LNCAP (cell line): ENCODE measurements around the gene JAKMIP1.

Source experiments
- CTCF ChIP-seq: fragments of 450-650 bp; IDR thresholded peaks from 2 replicates; pipeline ENCODE4 v1.5.1; 2017; ENCODE audit warnings: mild to moderate bottlenecking

JAKMIP1 gene

GRCh38 chr4:6179362-6179761, 21.0 kb downstream of the JAKMIP1 start:
- TF ChIP-seq CTCF, result no peak

GRCh38 chr4:6178757-6179156, 21.6 kb downstream of the JAKMIP1 start:
- no peak for TF ChIP-seq CTCF

GRCh38 chr4:6177587-6178197, 22.7 kb downstream of the JAKMIP1 start:
- TF ChIP-seq CTCF, result no peak

- no peak for TF ChIP-seq CTCF
Measured at GRCh38 chr4:6175426-6175825, 24.9 kb downstream of the JAKMIP1 start.

GRCh38 chr4:6172927-6173200, 27.5 kb downstream of the JAKMIP1 start:
- no peak for TF ChIP-seq CTCF

GRCh38 chr4:6172093-6172926, 28.0 kb downstream of the JAKMIP1 start:
- TF ChIP-seq CTCF, result no peak

- no peak for TF ChIP-seq CTCF
Measured at GRCh38 chr4:6169239-6169638, 31.1 kb downstream of the JAKMIP1 start.

GRCh38 chr4:6165766-6166165, 34.6 kb downstream of the JAKMIP1 start:
- TF ChIP-seq CTCF, result no peak
